GM18505 (cell line): ENCODE data around the gene ABCA4.

Experiments
- ATAC-seq: cut with Tn5 transposase; IDR thresholded peaks from one replicate; pipeline ENCODE4 v1.9.1; 2021; ENCODE audit not compliant: unreplicated experiment
- POLR2A ChIP-seq: IDR thresholded peaks from 4 replicates; pipeline ENCODE4 v1.6.1; 2011; ENCODE audit warnings: borderline replicate concordance; ENCODE audit not compliant: insufficient read depth, insufficient read length; ENCODE audit errors: extremely low read depth

Gene ABCA4

DNA sequence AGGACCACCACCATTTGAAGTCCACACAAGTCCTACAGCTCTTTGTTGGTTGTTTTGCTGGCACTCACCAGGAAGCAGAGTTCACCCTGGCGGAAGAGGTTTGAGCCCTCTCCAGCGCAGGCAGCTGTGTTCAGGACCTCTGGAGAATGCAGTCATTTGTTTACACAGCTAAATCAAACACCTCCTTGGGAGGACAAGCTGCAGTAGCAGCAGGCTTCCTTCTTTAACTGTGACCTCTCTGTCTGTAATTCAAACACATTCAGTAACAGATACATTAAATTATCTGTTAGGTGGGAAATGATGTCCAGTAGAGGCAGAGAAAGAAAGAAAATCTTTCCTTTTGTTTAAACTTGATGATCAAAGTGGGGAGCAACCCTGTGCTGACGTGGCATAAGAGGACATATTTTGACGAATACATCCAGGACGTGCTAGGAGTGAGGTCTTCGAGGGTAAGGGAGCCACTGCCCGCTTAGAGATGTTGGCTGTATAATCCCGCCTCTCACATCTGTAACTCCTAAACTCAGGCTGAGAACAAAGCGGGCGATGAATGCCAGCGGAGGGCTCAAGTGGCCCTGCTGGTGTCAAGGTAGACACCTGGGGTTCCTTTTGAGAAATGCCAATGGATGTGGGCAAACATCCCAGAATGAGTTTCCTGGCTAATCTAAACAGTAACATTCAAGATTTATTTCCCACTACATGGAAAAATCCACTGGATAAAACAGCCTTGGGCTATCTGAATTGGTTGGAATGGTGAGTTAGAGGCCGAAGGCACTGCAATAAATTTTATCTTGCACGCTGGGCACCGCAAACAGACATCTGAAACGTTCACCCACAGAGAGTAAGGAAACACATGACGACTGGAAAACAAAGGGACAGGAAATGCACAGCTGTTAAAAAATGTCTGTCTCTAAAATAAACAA is 51.7 kb downstream of the ABCA4 start:
- no peak for ATAC-seq
- TF ChIP-seq POLR2A, result no peak

GRCh38 chr1:94068096-94068998 is 52.6 kb downstream of the ABCA4 start:
- TF ChIP-seq POLR2A, result no peak
- no peak for ATAC-seq

GRCh38 chr1:94067196-94067595 is 53.8 kb downstream of the ABCA4 start:
- ATAC-seq, result no peak
- no peak for TF ChIP-seq POLR2A

GRCh38 chr1:94063379-94063778 is 57.6 kb downstream of the ABCA4 start:
- no peak for ATAC-seq
- TF ChIP-seq POLR2A, result no peak

- peak; percentile 79 for ATAC-seq
- no peak for TF ChIP-seq POLR2A
These were observed 59.2 kb downstream of the ABCA4 start for GRCh38 chr1:94061513-94062443.

DNA sequence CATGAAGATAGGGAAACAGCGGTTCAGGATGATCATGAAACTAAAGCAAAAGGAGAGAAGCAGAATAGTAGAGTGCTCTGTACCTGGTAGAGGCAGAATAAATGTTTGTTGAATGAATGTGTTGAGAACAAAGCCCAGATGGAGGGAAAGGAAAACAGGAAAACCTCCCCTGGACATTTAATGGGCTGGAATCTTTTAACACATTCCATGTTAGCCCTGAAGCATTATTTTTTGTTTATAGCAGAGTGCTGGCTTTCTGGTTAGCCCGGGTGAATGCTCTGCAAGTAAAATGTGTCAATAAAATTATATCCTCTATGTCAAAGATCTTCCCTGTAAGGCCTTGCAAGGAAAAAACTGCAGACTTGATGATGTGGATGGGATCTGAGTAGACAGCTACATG is 60.2 kb downstream of the ABCA4 start:
- no peak for TF ChIP-seq POLR2A
- no peak for ATAC-seq

DNA sequence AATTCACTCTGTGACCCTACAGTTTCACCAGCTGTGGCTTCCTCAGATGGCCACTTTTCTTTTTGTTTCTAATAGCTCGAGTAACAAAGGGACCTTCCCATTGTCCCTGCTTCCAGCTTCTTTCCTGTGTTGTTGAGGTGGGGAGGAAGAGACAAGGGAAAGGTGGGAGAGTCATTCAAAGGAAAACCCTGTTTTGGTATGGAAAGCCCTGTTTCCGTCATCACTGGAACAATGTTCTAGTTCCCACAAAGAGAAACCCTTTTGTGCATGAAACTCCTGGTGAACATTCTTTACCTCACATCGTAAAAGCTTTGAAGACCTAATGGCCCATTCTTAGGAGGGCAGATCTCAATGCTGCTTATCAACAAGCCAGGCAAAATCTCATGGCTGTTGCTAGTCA is 62.2 kb downstream of the ABCA4 start:
- ATAC-seq, result no peak

GRCh38 chr1:94056996-94057395 is 64.0 kb downstream of the ABCA4 start:
- no peak for ATAC-seq
- no peak for TF ChIP-seq POLR2A

More for the DNA sequence above, 62.2 kb downstream of the ABCA4 start:
- no peak for TF ChIP-seq POLR2A

DNA sequence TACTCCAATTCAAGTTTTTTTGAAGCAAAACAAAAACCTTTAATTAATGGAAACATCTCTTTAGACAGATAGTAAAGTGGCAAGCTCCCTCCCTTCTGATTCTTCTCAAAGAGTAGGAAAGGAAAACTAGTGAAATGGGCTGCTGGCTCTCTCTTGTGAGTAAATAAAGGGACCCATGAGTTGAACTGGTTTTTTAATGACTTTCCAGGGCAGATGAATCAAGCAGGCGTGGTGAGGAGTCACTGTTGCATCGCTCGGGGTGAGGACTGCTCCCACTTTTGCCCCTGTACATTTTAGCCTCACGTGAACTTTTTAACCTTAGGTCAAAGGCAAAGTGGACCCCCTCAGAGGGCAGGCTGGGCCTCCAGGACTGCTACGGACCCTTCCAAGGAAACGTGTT is 64.8 kb downstream of the ABCA4 start:
- ATAC-seq, result no peak
- no peak for TF ChIP-seq POLR2A

GRCh38 chr1:94055459-94056122 is 65.4 kb downstream of the ABCA4 start:
- TF ChIP-seq POLR2A, result no peak
- ATAC-seq, result no peak

DNA sequence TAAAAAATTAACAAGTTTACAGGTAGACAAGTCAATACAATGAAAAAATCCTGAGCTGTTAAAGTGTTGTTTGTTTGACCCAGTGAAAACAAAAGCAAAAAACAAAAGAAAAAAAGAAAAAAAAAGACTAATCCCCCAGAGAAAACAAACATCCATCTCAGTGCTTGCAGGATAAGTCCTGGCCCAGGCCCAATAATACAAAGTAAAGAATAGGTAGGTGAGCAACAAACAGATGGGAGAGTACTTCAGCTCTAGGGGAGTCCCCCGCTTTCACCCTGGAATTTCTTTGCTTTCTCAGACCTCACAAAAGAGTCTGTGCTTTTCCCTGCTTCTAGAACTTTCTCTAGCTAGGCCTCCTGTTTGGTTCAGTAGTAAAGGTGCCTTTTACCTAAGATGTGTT is 70.3 kb downstream of the ABCA4 start:
- no peak for TF ChIP-seq POLR2A
- no peak for ATAC-seq

GRCh38 chr1:94050254-94050653 is 70.7 kb downstream of the ABCA4 start:
- TF ChIP-seq POLR2A, result no peak
- ATAC-seq, result no peak
